Smooth muscle cell (in vitro differentiated cells): ENCODE results near the gene REV1. TPM values are rescaled to one million over a fixed set of nuclear protein-coding genes. Genes with fewer than 3 reads are reported as not detected.

Experiments
- DNase-seq: peaks from one replicate; lab custom pipeline; 2025; ENCODE audit not compliant: unreplicated experiment; lab: John Stamatoyannopoulos, UW
- H2AFZ ChIP-seq: fragments of 200-600 bp; sonication (generic); 2 replicates; pipeline ENCODE4 v1.6.0; 2016; ENCODE audit warnings: antibody characterized with exemption, low read depth, mild to moderate bottlenecking
- H3F3A ChIP-seq: fragments of 200-600 bp; sonication (generic); 2 replicates; pipeline ENCODE4 v1.6.0; 2017; ENCODE audit warnings: antibody characterized with exemption, low read depth
- H3K27ac ChIP-seq: fragments of 200-600 bp; sonication (generic); 2 replicates; pipeline ENCODE4 v1.5.1; 2016; ENCODE audit warnings: low read depth, mild to moderate bottlenecking
- H3K27me3 ChIP-seq: fragments of 200-600 bp; sonication (generic); 2 replicates; pipeline ENCODE4 v1.6.1; 2016; ENCODE audit warnings: low read depth, mild to moderate bottlenecking
- H3K36me3 ChIP-seq: fragments of 200-600 bp; sonication (generic); 2 replicates; pipeline ENCODE4 v1.5.1; 2016; ENCODE audit warnings: low read depth
- H3K4me1 ChIP-seq: fragments of 200-600 bp; sonication (generic); 2 replicates; pipeline ENCODE4 v1.5.1; 2016; ENCODE audit warnings: low read depth
- H3K4me2 ChIP-seq: fragments of 200-600 bp; sonication (generic); 2 replicates; pipeline ENCODE4 v1.6.0; 2016; ENCODE audit warnings: mild to moderate bottlenecking
- H3K4me3 ChIP-seq: fragments of 200-600 bp; sonication (generic); 2 replicates; pipeline ENCODE4 v1.5.1; 2016; ENCODE audit warnings: mild to moderate bottlenecking
- H3K79me2 ChIP-seq: fragments of 200-600 bp; sonication (generic); 2 replicates; pipeline ENCODE4 v1.6.0; 2016; ENCODE audit warnings: low read depth, mild to moderate bottlenecking
- H3K9ac ChIP-seq: fragments of 200-600 bp; sonication (generic); 2 replicates; pipeline ENCODE4 v1.6.0; 2016; ENCODE audit warnings: low read depth
- H3K9me3 ChIP-seq: fragments of 200-600 bp; sonication (generic); replicated peaks from 2 replicates; pipeline ENCODE4 v1.5.1; 2016; ENCODE audit warnings: low read depth
- H4K20me1 ChIP-seq: fragments of 200-600 bp; sonication (generic); 2 replicates; pipeline ENCODE4 v1.6.0; 2016; ENCODE audit warnings: low read depth
- CTCF ChIP-seq: fragments of 200-600 bp; sonication (generic); IDR thresholded peaks from 2 replicates; pipeline ENCODE4 v1.5.1; 2017; ENCODE audit warnings: borderline replicate concordance, mild to moderate bottlenecking, antibody characterized with exemption; ENCODE audit not compliant: insufficient read depth, poor library complexity, severe bottlenecking
- WGBS: methylation state at CpG from one replicate; pipeline ENCODE4 v1.1.7; 2016; ENCODE audit warnings: low lambda C conversion rate; 5-methylcytosine and 5-hydroxymethylcytosine counted together
- polyA plus RNA-seq: library from polyadenylated mRNA; unstranded; fragments of >200 nt; fragmentation: Nextera tagmentation; extraction: Ambion mirVana; gene quantifications from 2 replicates; pipeline ENCODE4 v1.2.1, GENCODE V29; 2016
- total RNA-seq: library from RNA; depleted of rRNA; stranded (reverse); fragments of >200 nt; gene quantifications from 2 replicates; pipeline ENCODE4 v1.2.3, GENCODE V29; 2014

REV1 gene
- total and polyA plus RNA-seq, 2 experiments from 2014 or later: 9.5 to 20.6 TPM

DNA sequence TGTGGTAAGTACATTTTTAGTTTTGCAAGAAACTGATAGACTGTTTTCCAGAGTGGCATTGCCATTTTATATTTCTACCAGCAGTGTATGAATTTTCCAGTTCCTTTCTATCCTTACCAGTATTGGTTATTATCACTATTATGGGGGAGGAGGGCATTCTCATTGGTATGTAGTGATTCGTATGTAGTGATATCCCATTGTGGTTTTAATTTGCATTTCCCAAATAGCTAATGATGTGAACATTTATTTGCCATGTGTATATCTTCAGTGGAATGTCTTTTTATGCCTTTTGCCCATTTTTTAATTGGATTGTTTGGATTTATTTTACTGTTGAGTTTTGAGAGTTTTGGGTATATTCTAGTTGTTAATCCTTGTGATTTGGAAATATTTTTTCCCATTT, 135.7 kb downstream of the REV1 start:
- no peak for DNase-seq
- peaks cover 94% of the 10 kb centered on the region for H4K20me1 ChIP-seq
- no peak for TF ChIP-seq CTCF
- no peaks in the 10 kb centered on the region for H3K27me3 ChIP-seq
- H2AFZ ChIP-seq: no peak overlapping the region
- H3K4me1 ChIP-seq: no peaks in the 10 kb centered on the region
- no peaks in the 10 kb centered on the region for H3F3A ChIP-seq
- 75% methylated on average over 1 of the region's 1 CpG for WGBS
- H3K79me2 ChIP-seq: peaks cover 100% of the 10 kb centered on the region
- no peaks in the 10 kb centered on the region for H3K9me3 ChIP-seq
- no peak overlapping the region for H3K9ac ChIP-seq
- H3K36me3 ChIP-seq: no peaks in the 10 kb centered on the region
- no peak overlapping the region for H3K27ac ChIP-seq
- H3K4me3 ChIP-seq: no peak overlapping the region
- no peak overlapping the region for H3K4me2 ChIP-seq

Other genes starting within 250 kb of the REV1 start
- gene LYG2, start 234.4 kb downstream of the REV1 start, total RNA-seq: not detected in 2 replicates
- not detected in 2 replicates for gene LYG2, start 234.4 kb downstream of the REV1 start, polyA plus RNA-seq
- gene LYG1, start 188.8 kb downstream of the REV1 start, total RNA-seq: 1.1 and 1.6 TPM in 2 replicates
- gene LYG1, start 188.8 kb downstream of the REV1 start, polyA plus RNA-seq: 0.16 and 1.5 TPM in 2 replicates
- 53.8 and 66.5 TPM in 2 replicates for gene TXNDC9, start 153.7 kb downstream of the REV1 start, total RNA-seq
- 38.0 and 41.2 TPM in 2 replicates for gene TXNDC9, start 153.7 kb downstream of the REV1 start, polyA plus RNA-seq
- gene EIF5B, start 152.6 kb downstream of the REV1 start, total RNA-seq: 23.3 and 29.2 TPM in 2 replicates
- 17.1 and 21.7 TPM in 2 replicates for gene EIF5B, start 152.6 kb downstream of the REV1 start, polyA plus RNA-seq